Measurements from ENCODE around the gene ACSL3.

The ACSL3 gene

GRCh38 chr2:222833410-222833809, 27.4 kb upstream of the ACSL3 start:
- no peaks in the 10 kb centered on the region for H4K20me1 ChIP-seq (ENCODE audit: insufficient read depth, low read length, poor library complexity, severe bottlenecking)
- TF ChIP-seq EZH2phosphoT487 (IDR thresholded peaks at IDR 0.05; ENCODE audit: borderline replicate concordance) (no peak), CTCF (conservative IDR thresholded peaks at IDR 0.05; ENCODE audit: low read length) (no peak)
- no peaks in the 10 kb centered on the region for H3K4me1 ChIP-seq (ENCODE audit: insufficient read depth, low read length, poor library complexity, severe bottlenecking)
- H3K27me3 ChIP-seq (ENCODE audit: insufficient read depth, low read length, poor library complexity, severe bottlenecking), result no peaks in the 10 kb centered on the region
- no peaks in the 10 kb centered on the region for H3K9me2 ChIP-seq (replicated peaks; ENCODE audit: low read depth, low read length)
- H3K9ac ChIP-seq (ENCODE audit: low read depth, low read length, poor library complexity, severe bottlenecking), result no peak overlapping the region
- no peak overlapping the region for H2AFZ ChIP-seq (ENCODE audit: low read length)
- H3K9me3 ChIP-seq (ENCODE audit: insufficient read depth, low read depth, low read length), result no peaks in the 10 kb centered on the region
- H3K36me3 ChIP-seq (ENCODE audit: insufficient read depth, low read length), result no peaks in the 10 kb centered on the region
- no peak overlapping the region for H3K4me2 ChIP-seq (ENCODE audit: low read depth, low read length, poor library complexity, severe bottlenecking)
- H3K4me3 ChIP-seq (ENCODE audit: low read length, poor library complexity, severe bottlenecking), result no peak overlapping the region
- no peaks in the 10 kb centered on the region for H3F3A ChIP-seq (ENCODE audit: low read depth)
- H3K79me2 ChIP-seq (ENCODE audit: insufficient read depth, low read length), result no peaks in the 10 kb centered on the region

- H3F3A ChIP-seq (ENCODE audit: low read depth), result no peaks in the 10 kb centered on the region
- no peak overlapping the region for H3K4me2 ChIP-seq (ENCODE audit: low read depth, low read length, poor library complexity, severe bottlenecking)
- no peaks in the 10 kb centered on the region for H3K9me2 ChIP-seq (replicated peaks; ENCODE audit: low read depth, low read length)
- H3K9ac ChIP-seq (ENCODE audit: low read depth, low read length, poor library complexity, severe bottlenecking), result no peak overlapping the region
- TF ChIP-seq EZH2phosphoT487 (IDR thresholded peaks at IDR 0.05; ENCODE audit: borderline replicate concordance) (no peak), CTCF (conservative IDR thresholded peaks at IDR 0.05; ENCODE audit: low read length) (no peak)
- no peak overlapping the region for H2AFZ ChIP-seq (ENCODE audit: low read length)
- H3K27me3 ChIP-seq (ENCODE audit: insufficient read depth, low read length, poor library complexity, severe bottlenecking), result no peaks in the 10 kb centered on the region
- no peak overlapping the region for H3K4me3 ChIP-seq (ENCODE audit: low read length, poor library complexity, severe bottlenecking)
- no peaks in the 10 kb centered on the region for H3K36me3 ChIP-seq (ENCODE audit: insufficient read depth, low read length)
- no peaks in the 10 kb centered on the region for H4K20me1 ChIP-seq (ENCODE audit: insufficient read depth, low read length, poor library complexity, severe bottlenecking)
- no peaks in the 10 kb centered on the region for H3K4me1 ChIP-seq (ENCODE audit: insufficient read depth, low read length, poor library complexity, severe bottlenecking)
- no peaks in the 10 kb centered on the region for H3K79me2 ChIP-seq (ENCODE audit: insufficient read depth, low read length)
- H3K9me3 ChIP-seq (ENCODE audit: insufficient read depth, low read depth, low read length), result no peaks in the 10 kb centered on the region
Observed at GRCh38 chr2:222835143-222835822, 25.6 kb upstream of the ACSL3 start.

DNA sequence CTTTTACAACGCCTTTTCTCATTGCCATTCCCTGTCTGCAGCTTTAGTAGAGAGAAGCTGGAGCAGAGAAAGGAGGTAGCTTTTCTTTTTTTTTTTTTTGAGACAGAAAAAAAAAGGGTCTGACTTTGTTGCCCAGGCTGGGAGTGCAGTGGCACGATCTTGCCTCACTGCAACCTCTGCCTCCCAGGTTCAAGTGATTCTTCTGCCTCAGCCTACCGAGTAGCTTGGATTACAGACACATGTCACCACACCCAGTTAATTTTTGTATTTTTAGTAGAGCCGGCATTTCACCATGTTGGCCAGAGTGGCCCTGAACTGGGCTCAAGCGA, 25.0 kb upstream of the ACSL3 start:
- no peaks in the 10 kb centered on the region for H3K27me3 ChIP-seq (ENCODE audit: insufficient read depth, low read length, poor library complexity, severe bottlenecking)
- H3K79me2 ChIP-seq (ENCODE audit: insufficient read depth, low read length), result no peaks in the 10 kb centered on the region
- no peaks in the 10 kb centered on the region for H4K20me1 ChIP-seq (ENCODE audit: insufficient read depth, low read length, poor library complexity, severe bottlenecking)
- H3K4me2 ChIP-seq (ENCODE audit: low read depth, low read length, poor library complexity, severe bottlenecking), result no peak overlapping the region
- no peaks in the 10 kb centered on the region for H3K9me3 ChIP-seq (ENCODE audit: insufficient read depth, low read depth, low read length)
- no peak overlapping the region for H3K4me3 ChIP-seq (ENCODE audit: low read length, poor library complexity, severe bottlenecking)
- no peaks in the 10 kb centered on the region for H3K36me3 ChIP-seq (ENCODE audit: insufficient read depth, low read length)
- H3F3A ChIP-seq (ENCODE audit: low read depth), result no peaks in the 10 kb centered on the region
- H3K4me1 ChIP-seq (ENCODE audit: insufficient read depth, low read length, poor library complexity, severe bottlenecking), result no peaks in the 10 kb centered on the region
- no peak overlapping the region for H3K9ac ChIP-seq (ENCODE audit: low read depth, low read length, poor library complexity, severe bottlenecking)
- H2AFZ ChIP-seq (ENCODE audit: low read length), result no peak overlapping the region
- TF ChIP-seq CTCF (conservative IDR thresholded peaks at IDR 0.05; ENCODE audit: low read length), result no peak
- no peak for TF ChIP-seq EZH2phosphoT487 (IDR thresholded peaks at IDR 0.05; ENCODE audit: borderline replicate concordance)
- no peaks in the 10 kb centered on the region for H3K9me2 ChIP-seq (replicated peaks; ENCODE audit: low read depth, low read length)

All from Loucy (cell line).